ENCODE results near the gene XRCC5.

XRCC5 gene

GRCh38 chr2:216246766-216247165 lies 137.6 kb downstream of the XRCC5 start:
- TF ChIP-seq POLR2A (IDR thresholded peaks at IDR 0.05; ENCODE audit: low read depth, low read length) (no peak), TAF1 (IDR thresholded peaks at IDR 0.05; ENCODE audit: borderline replicate concordance, low read depth, low read length) (no peak), POLR2AphosphoS5 (IDR thresholded peaks at IDR 0.05; ENCODE audit: low read depth, low read length) (no peak)
- DNase-seq (ENCODE audit: insufficient read length) = no peak
- FAIRE-seq = no peak

Measured in GM12892 (cell line).